ENCODE results near the gene MYO5C.
"Not testable (repeated sequence)": the region's sequence is repeated elsewhere in the genome, so short reads cannot be mapped to it uniquely, and the experiment has no call there.

The MYO5C gene

GRCh38 chr15:52238989-52239525, 56.5 kb downstream of the MYO5C start:
- DNase-seq: not testable (repeated sequence)

- DNase-seq: no peak
These were observed 57.5 kb downstream of the MYO5C start for GRCh38 chr15:52238149-52238548.

- peak; percentile 21 for DNase-seq
These were observed 59.6 kb downstream of the MYO5C start for GRCh38 chr15:52236013-52236412.

- no peak for DNase-seq
These were observed 60.7 kb downstream of the MYO5C start for GRCh38 chr15:52234596-52235541.

GRCh38 chr15:52233405-52233804, 62.2 kb downstream of the MYO5C start:
- peak; percentile 19 for DNase-seq

GRCh38 chr15:52232327-52232726, 63.3 kb downstream of the MYO5C start:
- no peak for DNase-seq

- DNase-seq: no peak
These were observed 65.5 kb downstream of the MYO5C start for GRCh38 chr15:52230073-52230472.

- DNase-seq: no peak
These were observed 66.7 kb downstream of the MYO5C start for GRCh38 chr15:52228921-52229320.

GRCh38 chr15:52227456-52227855, 68.1 kb downstream of the MYO5C start:
- peak; percentile 78 for DNase-seq

- DNase-seq: no peak
These were observed 70.4 kb downstream of the MYO5C start for GRCh38 chr15:52225230-52225629.

GRCh38 chr15:52224211-52224610, 71.4 kb downstream of the MYO5C start:
- DNase-seq: no peak

- DNase-seq: no peak
These were observed 73.9 kb downstream of the MYO5C start for GRCh38 chr15:52221730-52222129.

- DNase-seq: no peak
These were observed 74.5 kb downstream of the MYO5C start for GRCh38 chr15:52220937-52221660.

GRCh38 chr15:52220251-52220650, 75.4 kb downstream of the MYO5C start:
- DNase-seq: no peak

- DNase-seq: no peak
These were observed 76.8 kb downstream of the MYO5C start for GRCh38 chr15:52218816-52219215.

GRCh38 chr15:52218371-52218770, 77.2 kb downstream of the MYO5C start:
- DNase-seq: no peak

GRCh38 chr15:52217186-52217585, 78.4 kb downstream of the MYO5C start:
- no peak for DNase-seq

GRCh38 chr15:52214553-52214952, 81.1 kb downstream of the MYO5C start:
- DNase-seq: no peak

- no peak for DNase-seq
These were observed 82.4 kb downstream of the MYO5C start for GRCh38 chr15:52213206-52213605.

- peak; percentile 77 for DNase-seq
These were observed 87.2 kb downstream of the MYO5C start for GRCh38 chr15:52208306-52208946.

- DNase-seq: no peak
These were observed 88.4 kb downstream of the MYO5C start for GRCh38 chr15:52207191-52207590.

GRCh38 chr15:52206446-52206845, 89.2 kb downstream of the MYO5C start:
- no peak for DNase-seq

GRCh38 chr15:52204657-52205056, 90.9 kb downstream of the MYO5C start:
- DNase-seq: no peak
